HCT116 (cell line): ENCODE data around the gene OR5A2. TPM values are rescaled to one million over a fixed set of nuclear protein-coding genes. Genes with fewer than 3 reads are reported as not detected.

ENCODE experiments used
- ATAC-seq: fragments of 200-7000 bp; cut with Tn5 transposase; 2 replicates; pipeline ENCODE4 v1.9.1; 2020; ENCODE audit warnings: mild to moderate bottlenecking, moderate library complexity
- BruUV-seq: library from RNA; stranded (reverse); fragments of 400-500 nt; replicated peaks from 2 replicates; lab custom pipeline; 2021; lab: Mats Ljungman, UMichigan
- CTCF ChIA-PET: fragments of 300-600 bp; sonication (Branson Sonifier 250); formaldehyde crosslinking; loops from one replicate; lab custom pipeline; 2021; ENCODE audit warnings: antibody characterized with exemption; lab: Charles Lee
- POLR2A ChIA-PET: fragments of 300-600, 350-600 bp; sonication (Branson Sonifier 250); formaldehyde crosslinking; loops from one replicate; lab custom pipeline; 2021; ENCODE audit warnings: antibody characterized with exemption; lab: Charles Lee
- RAD21 ChIA-PET, 2 experiments: fragments of 300-600 bp; sonication (Branson Sonifier 250); formaldehyde crosslinking; loops; one replicate each; lab custom pipeline; 2023; ENCODE audit warnings: low total read pairs in 2 of 2; ENCODE audit not compliant: uncharacterized antibody in 2 of 2, unreplicated experiment in 2 of 2, low non-redundant PET in 1 of 2; lab: Charles Lee
- DNase-seq: peaks from one replicate; pipeline ENCODE4 v3.0.0-alpha.2; 2010; ENCODE audit warnings: low read depth, low spot score
- H2AFZ ChIP-seq: fragments of 200-600 bp; shearing (Covaris generic), sonication (generic); 2 replicates; pipeline ENCODE4 v1.6.1; 2017; ENCODE audit warnings: low read depth, mixed run types, mixed read lengths, antibody characterized with exemption, low read length; ENCODE audit not compliant: poor library complexity, severe bottlenecking
- H3K27ac ChIP-seq: 2 replicates; pipeline ENCODE4 v1.5.1; 2012; ENCODE audit warnings: low read depth, low read length
- H3K27me3 ChIP-seq: fragments of 200-600 bp; sonication (generic); 2 replicates; pipeline ENCODE4 v1.6.1; 2016; ENCODE audit warnings: mixed run types, low read length, mixed read lengths; ENCODE audit not compliant: insufficient read depth
- H3K36me3 ChIP-seq, 2 experiments: fragments of 200-500 bp in 1 of 2; fragments of 200-600 bp in 1 of 2; sonication (Bioruptor generic) in 1 of 2; sonication (generic) in 1 of 2; 2 replicates each; pipeline versions ENCODE4 v1.5.1 to v1.6.1; 2014 to 2016; ENCODE audit warnings: low read length in 2 of 2, inconsistent platforms in 1 of 2, mixed read lengths in 1 of 2, mixed run types in 1 of 2; ENCODE audit not compliant: insufficient read depth in 2 of 2, control insufficient read depth in 1 of 2
- H3K4me1 ChIP-seq, 2 experiments: fragments of 200-600 bp in 1 of 2; sonication (generic) in 1 of 2; 2 replicates each; pipeline versions ENCODE4 v1.5.1 to v1.6.1; 2012 to 2017; ENCODE audit warnings: low read length in 2 of 2, inconsistent platforms in 1 of 2, mild to moderate bottlenecking in 1 of 2, mixed read lengths in 1 of 2, mixed run types in 1 of 2, moderate library complexity in 1 of 2; ENCODE audit not compliant: insufficient read depth in 2 of 2, control insufficient read depth in 1 of 2
- H3K4me2 ChIP-seq: fragments of 200-600 bp; sonication (generic); 2 replicates; pipeline ENCODE4 v1.6.1; 2017; ENCODE audit warnings: mixed run types, low read length, mixed read lengths
- H3K4me3 ChIP-seq, 2 experiments: fragments of 200-600 bp in 1 of 2; sonication (generic) in 1 of 2; replicated peaks in 1 of 2; 2 replicates each; pipeline ENCODE4 v1.5.1; 2011 to 2016; ENCODE audit warnings: low read length in 2 of 2, control low read depth in 1 of 2, low read depth in 1 of 2, mild to moderate bottlenecking in 1 of 2, mixed read lengths in 1 of 2, mixed run types in 1 of 2
- H3K79me2 ChIP-seq: fragments of 200-600 bp; sonication (generic); 2 replicates; pipeline ENCODE4 v1.6.1; 2017; ENCODE audit warnings: mild to moderate bottlenecking, mixed run types, low read length, moderate library complexity, mixed read lengths; ENCODE audit not compliant: insufficient read depth
- H3K9ac ChIP-seq: fragments of 200-600 bp; sonication (generic); 2 replicates; pipeline ENCODE4 v1.6.1; 2016; ENCODE audit warnings: low read length, mixed read lengths
- H3K9me2 ChIP-seq: fragments of 200-600 bp; sonication (generic), shearing (Covaris generic); 2 replicates; pipeline ENCODE4 v1.6.1; 2017; ENCODE audit warnings: mixed run types, mild to moderate bottlenecking, moderate library complexity; ENCODE audit not compliant: insufficient read depth
- H3K9me3 ChIP-seq, 2 experiments: fragments of 200-500 bp in 1 of 2; fragments of 200-600 bp in 1 of 2; sonication (Bioruptor generic) in 1 of 2; sonication (generic) in 1 of 2; 2 replicates each; pipeline ENCODE4 v1.6.1; 2014 to 2017; ENCODE audit warnings: low read length in 2 of 2, mixed read lengths in 2 of 2, inconsistent platforms in 1 of 2, low read depth in 1 of 2, mild to moderate bottlenecking in 1 of 2, mixed run types in 1 of 2, moderate library complexity in 1 of 2; ENCODE audit not compliant: control insufficient read depth in 1 of 2, insufficient read depth in 1 of 2
- H4K20me1 ChIP-seq: fragments of 200-600 bp; sonication (generic), shearing (Covaris generic); 2 replicates; pipeline ENCODE4 v1.6.1; 2017; ENCODE audit warnings: mixed run types, mild to moderate bottlenecking, moderate library complexity; ENCODE audit not compliant: insufficient read depth
- ATF3 ChIP-seq: IDR thresholded peaks from 2 replicates; pipeline ENCODE4 v1.6.1; 2012
- CBX3 ChIP-seq: IDR thresholded peaks from 2 replicates; pipeline ENCODE4 v1.6.1; 2012; ENCODE audit warnings: low read depth
- CEBPB ChIP-seq: IDR thresholded peaks from 2 replicates; pipeline ENCODE4 v1.6.1; 2012; ENCODE audit warnings: low read depth
- ELF1 ChIP-seq: IDR thresholded peaks from 2 replicates; pipeline ENCODE4 v1.6.1; 2012; ENCODE audit warnings: low read depth, borderline replicate concordance
- EZH2 ChIP-seq: fragments of 200-600 bp; sonication (generic); IDR thresholded peaks from 2 replicates; pipeline ENCODE4 v1.6.1; 2017; ENCODE audit warnings: antibody characterized with exemption, mixed run types
- EZH2phosphoT487 ChIP-seq: fragments of 200-600 bp; IDR thresholded peaks from 2 replicates; pipeline ENCODE4 v1.6.1; 2018; ENCODE audit warnings: antibody characterized with exemption, borderline replicate concordance
- FOSL1 ChIP-seq: IDR thresholded peaks from 2 replicates; pipeline ENCODE4 v1.6.1; 2012; ENCODE audit warnings: low read depth
- JUND ChIP-seq: IDR thresholded peaks from 2 replicates; pipeline ENCODE4 v1.6.1; 2012
- MAX ChIP-seq: IDR thresholded peaks from 2 replicates; pipeline ENCODE4 v1.6.1; 2012
- POLR2A ChIP-seq: IDR thresholded peaks from 2 replicates; pipeline ENCODE4 v1.7.0; 2011; ENCODE audit warnings: borderline replicate concordance; ENCODE audit not compliant: insufficient read depth, insufficient read length; ENCODE audit errors: extremely low read depth
- RAD21 ChIP-seq: IDR thresholded peaks from 2 replicates; pipeline ENCODE4 v1.6.1; 2012; ENCODE audit warnings: low read depth, mild to moderate bottlenecking
- SIN3A ChIP-seq: IDR thresholded peaks from 2 replicates; pipeline ENCODE4 v1.6.1; 2012; ENCODE audit warnings: low read depth
- SP1 ChIP-seq: IDR thresholded peaks from 2 replicates; pipeline ENCODE4 v1.6.1; 2012; ENCODE audit warnings: low read depth
- SRF ChIP-seq: IDR thresholded peaks from 2 replicates; pipeline ENCODE4 v1.6.1; 2012; ENCODE audit warnings: low read depth
- TCF7L2 ChIP-seq: IDR thresholded peaks from 2 replicates; pipeline ENCODE4 v1.7.0; 2011; ENCODE audit warnings: borderline replicate concordance, inconsistent platforms; ENCODE audit not compliant: insufficient read depth, insufficient read length; ENCODE audit errors: extremely low read depth
- YY1 ChIP-seq: IDR thresholded peaks from 2 replicates; pipeline ENCODE4 v1.6.1; 2011; ENCODE audit warnings: low read length, low read depth, moderate library complexity, mild to moderate bottlenecking; ENCODE audit not compliant: insufficient replicate concordance; ENCODE audit errors: extremely low read depth
- ZFX ChIP-seq: fragments of 450-650 bp; IDR thresholded peaks from 2 replicates; pipeline ENCODE4 v1.6.1; 2017
- intact Hi-C: fragments of 100-400 bp; cut with micrococcal nuclease; formaldehyde crosslinking; loops from 2 replicates; pipeline ENCODE4 v1.10.0; 2022
- total RNA-seq: library from RNA; stranded (reverse); gene quantifications from one replicate; pipeline ENCODE4 v1.2.1, GENCODE V29; 2021; ENCODE audit not compliant: unreplicated experiment
- TF ChIP-seq, protein P1 (sequence below): IDR thresholded peaks from 2 replicates; pipeline ENCODE4 v1.6.1; 2011; ENCODE audit warnings: mild to moderate bottlenecking, low read length, moderate library complexity; ENCODE audit not compliant: insufficient replicate concordance; ENCODE audit errors: extremely low read depth

Gene OR5A2
- total RNA-seq, 1 experiment from 2014 or later = not detected

DNA sequence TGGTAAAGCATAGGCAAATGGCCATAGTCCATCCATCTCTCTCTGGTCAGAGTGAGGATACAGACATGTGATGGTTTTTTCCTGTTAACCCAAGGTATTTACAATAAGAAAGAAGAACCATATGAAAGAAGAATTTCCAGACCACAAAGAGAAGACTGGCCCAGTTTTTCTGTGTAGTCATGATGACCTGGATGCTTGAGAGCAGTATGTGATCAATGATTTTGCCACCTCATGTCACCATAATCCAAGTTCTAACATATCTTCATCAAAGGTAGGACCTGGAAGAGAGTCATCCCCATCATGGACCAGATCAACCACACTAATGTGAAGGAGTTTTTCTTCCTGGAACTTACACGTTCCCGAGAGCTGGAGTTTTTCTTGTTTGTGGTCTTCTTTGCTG, 30.4 kb upstream of the OR5A2 start, which contains the start of gene OR4D6:
Gene OR4D6, plus strand, starts transcription at position 301 of the 400 bp plus-strand sequence. Its CDS starts 0 bp downstream, at position 301.
- H3K9me2 ChIP-seq = no peaks in the 10 kb centered on the region
- H3K27ac ChIP-seq = no peak within 1 kb of the TSS
- H3K4me2 ChIP-seq = no peak within 1 kb of the TSS
- CTCF ChIA-PET = no interaction called here
- ATAC-seq (no peak), DNase-seq (no peak)
- no peaks in the 10 kb centered on the region for H3K9me3 ChIP-seq
- no peak within 1 kb of the TSS for H2AFZ ChIP-seq
- no peaks in the 10 kb centered on the region for H3K27me3 ChIP-seq
- BruUV-seq = no TSS peak
- no peaks in the 10 kb centered on the region for H3K36me3 ChIP-seq
- no peaks in the 10 kb centered on the region for H3K79me2 ChIP-seq
- H3K4me3 ChIP-seq = no peak within 1 kb of the TSS
- POLR2A ChIA-PET = no interaction called here
- intact Hi-C loops = no loop called here
- H4K20me1 ChIP-seq = no peaks in the 10 kb centered on the region
- no peaks in the 10 kb centered on the region for H3K4me1 ChIP-seq
- TF ChIP-seq SIN3A (no peak), POLR2A (no peak), SP1 (no peak), YY1 (no peak), MAX (no peak), ZFX (no peak), RAD21 (no peak), SRF (no peak), ATF3 (no peak), EZH2phosphoT487 (no peak), ELF1 (no peak), CEBPB (no peak), FOSL1 (no peak), TCF7L2 (no peak), JUND (no peak), EZH2 (no peak), CBX3 (no peak)
- TF ChIP-seq, protein P1, sequence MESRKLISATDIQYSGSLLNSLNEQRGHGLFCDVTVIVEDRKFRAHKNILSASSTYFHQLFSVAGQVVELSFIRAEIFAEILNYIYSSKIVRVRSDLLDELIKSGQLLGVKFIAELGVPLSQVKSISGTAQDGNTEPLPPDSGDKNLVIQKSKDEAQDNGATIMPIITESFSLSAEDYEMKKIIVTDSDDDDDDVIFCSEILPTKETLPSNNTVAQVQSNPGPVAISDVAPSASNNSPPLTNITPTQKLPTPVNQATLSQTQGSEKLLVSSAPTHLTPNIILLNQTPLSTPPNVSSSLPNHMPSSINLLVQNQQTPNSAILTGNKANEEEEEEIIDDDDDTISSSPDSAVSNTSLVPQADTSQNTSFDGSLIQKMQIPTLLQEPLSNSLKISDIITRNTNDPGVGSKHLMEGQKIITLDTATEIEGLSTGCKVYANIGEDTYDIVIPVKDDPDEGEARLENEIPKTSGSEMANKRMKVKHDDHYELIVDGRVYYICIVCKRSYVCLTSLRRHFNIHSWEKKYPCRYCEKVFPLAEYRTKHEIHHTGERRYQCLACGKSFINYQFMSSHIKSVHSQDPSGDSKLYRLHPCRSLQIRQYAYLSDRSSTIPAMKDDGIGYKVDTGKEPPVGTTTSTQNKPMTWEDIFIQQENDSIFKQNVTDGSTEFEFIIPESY = no peak
- RAD21 ChIA-PET = no interaction called here
- H3K9ac ChIP-seq = no peak within 1 kb of the TSS
